OCI-LY7 (cell line): ENCODE data around the gene SELPLG. TPM values are rescaled to one million over a fixed set of nuclear protein-coding genes. Genes with fewer than 3 reads are reported as not detected.

Experiments used
- Bru-seq: library from RNA; stranded (reverse); fragments of 400-500 nt; gene quantifications from one replicate; lab custom pipeline; 2021; lab: Mats Ljungman, UMichigan
- BruChase-seq, 2 experiments: library from RNA; stranded (reverse); fragments of 400-500 nt; gene quantifications; one replicate each; lab custom pipeline; 2021; lab: Mats Ljungman, UMichigan
- BruUV-seq: library from RNA; stranded (reverse); fragments of 400-500 nt; replicated peaks from 2 replicates; lab custom pipeline; 2021; lab: Mats Ljungman, UMichigan
- CTCF ChIA-PET: fragments of 300-600 bp; sonication (Branson Sonifier 250); formaldehyde crosslinking; loops from one replicate; lab custom pipeline; 2022; ENCODE audit warnings: antibody characterized with exemption; ENCODE audit not compliant: unreplicated experiment; lab: Charles Lee
- POLR2A ChIA-PET: fragments of 300-600 bp; sonication (Branson Sonifier 250); formaldehyde crosslinking; loops from one replicate; lab custom pipeline; 2022; ENCODE audit warnings: antibody characterized with exemption; lab: Charles Lee
- DNase-seq: peaks from one replicate; pipeline ENCODE4 v3.0.0-alpha.2; 2015; ENCODE audit warnings: low spot score
- H2AFZ ChIP-seq: fragments of 200-600 bp; sonication (generic), shearing (Covaris generic); 2 replicates; pipeline ENCODE4 v1.6.1; 2014; ENCODE audit warnings: mild to moderate bottlenecking, antibody characterized with exemption, low read length, moderate library complexity
- H3K27ac ChIP-seq: fragments of 200-600 bp; sonication (generic); 2 replicates; pipeline ENCODE4 v1.5.1; 2014; ENCODE audit warnings: mixed run types, low read depth, mild to moderate bottlenecking, moderate library complexity, low read length, inconsistent platforms; ENCODE audit not compliant: poor library complexity, severe bottlenecking
- H3K36me3 ChIP-seq: fragments of 200-600 bp; sonication (generic); 2 replicates; pipeline ENCODE4 v1.6.1; 2014; ENCODE audit warnings: mild to moderate bottlenecking, antibody characterized with exemption, low read length, moderate library complexity, mixed read lengths; ENCODE audit not compliant: insufficient read depth
- H3K4me1 ChIP-seq: fragments of 200-600 bp; sonication (generic); 2 replicates; pipeline ENCODE4 v1.5.1; 2014; ENCODE audit warnings: mild to moderate bottlenecking, low read length; ENCODE audit not compliant: insufficient read depth, poor library complexity, severe bottlenecking
- H3K4me2 ChIP-seq: fragments of 200-600 bp; sonication (generic); 2 replicates; pipeline ENCODE4 v1.6.1; 2014; ENCODE audit warnings: mild to moderate bottlenecking, low read length
- H3K4me3 ChIP-seq: fragments of 200-600 bp; sonication (generic); 2 replicates; pipeline ENCODE4 v1.5.1; 2014; ENCODE audit warnings: mild to moderate bottlenecking, low read depth, low read length; ENCODE audit not compliant: poor library complexity, severe bottlenecking
- H3K79me2 ChIP-seq: fragments of 200-600 bp; sonication (generic); 2 replicates; pipeline ENCODE4 v1.6.1; 2016; ENCODE audit warnings: low read depth, mild to moderate bottlenecking, low read length, moderate library complexity, mixed read lengths; ENCODE audit not compliant: insufficient read depth
- H3K9me2 ChIP-seq: fragments of 200-600 bp; sonication (generic); 2 replicates; pipeline ENCODE4 v1.6.1; 2016; ENCODE audit warnings: mild to moderate bottlenecking, low read length, mixed read lengths; ENCODE audit not compliant: insufficient read depth
- H3K9me3 ChIP-seq: fragments of 200-600 bp; sonication (generic); 2 replicates; pipeline ENCODE4 v1.6.1; 2014; ENCODE audit warnings: mild to moderate bottlenecking, mixed run types, low read length, mixed read lengths
- H4K20me1 ChIP-seq: fragments of 200-600 bp; sonication (generic); 2 replicates; pipeline ENCODE4 v1.6.1; 2014; ENCODE audit warnings: mild to moderate bottlenecking, antibody characterized with exemption, low read length, moderate library complexity, mixed read lengths; ENCODE audit not compliant: insufficient read depth
- EZH2phosphoT487 ChIP-seq: fragments of 200-600 bp; sonication (generic); IDR thresholded peaks from 2 replicates; pipeline ENCODE4 v1.6.1; 2018; ENCODE audit warnings: low read depth, borderline replicate concordance, mild to moderate bottlenecking, mixed run types, antibody characterized with exemption, low read length, moderate library complexity, mixed read lengths
- intact Hi-C: fragments of 100-400 bp; cut with micrococcal nuclease; formaldehyde crosslinking; loops from one replicate; pipeline ENCODE4 v1.10.0; 2022; ENCODE audit not compliant: unreplicated experiment
- long read RNA-seq: library from polyadenylated mRNA; stranded (forward); transcript quantifications from one replicate; pipeline ENCODE4 v2.0.0, GENCODE V29; 2022
- total RNA-seq, 2 experiments: library from RNA; depleted of rRNA in 1 of 2; stranded (reverse); fragments of >200 nt in 1 of 2; shearing (Covaris generic) in 1 of 2; gene quantifications; 2 replicates each; pipeline ENCODE4 v1.2.3, GENCODE V29; 2014 to 2022
- TF ChIP-seq, protein P1 (sequence below): fragments of 200-600 bp; sonication (generic); conservative IDR thresholded peaks from 2 replicates; pipeline ENCODE4 v1.5.1; 2014; ENCODE audit warnings: mild to moderate bottlenecking, antibody characterized with exemption, low read length, moderate library complexity, mixed read lengths

The SELPLG gene, protein sequence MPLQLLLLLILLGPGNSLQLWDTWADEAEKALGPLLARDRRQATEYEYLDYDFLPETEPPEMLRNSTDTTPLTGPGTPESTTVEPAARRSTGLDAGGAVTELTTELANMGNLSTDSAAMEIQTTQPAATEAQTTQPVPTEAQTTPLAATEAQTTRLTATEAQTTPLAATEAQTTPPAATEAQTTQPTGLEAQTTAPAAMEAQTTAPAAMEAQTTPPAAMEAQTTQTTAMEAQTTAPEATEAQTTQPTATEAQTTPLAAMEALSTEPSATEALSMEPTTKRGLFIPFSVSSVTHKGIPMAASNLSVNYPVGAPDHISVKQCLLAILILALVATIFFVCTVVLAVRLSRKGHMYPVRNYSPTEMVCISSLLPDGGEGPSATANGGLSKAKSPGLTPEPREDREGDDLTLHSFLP
- total RNA-seq (2014; rRNA removed; shearing (Covaris generic)) (16.9 and 20.0 TPM in 2 replicates), total RNA-seq (2022) (21.0 and 25.3 TPM in 2 replicates), Bru-seq, nascent RNA (percentile 60 among the genes with signal in this experiment), BruChase-seq, experiment 1, labeled RNA remaining after a 6-hour chase (percentile 41 among the genes with signal in this experiment), BruChase-seq, experiment 2, labeled RNA remaining after a 2-hour chase (percentile 56 among the genes with signal in this experiment)
- long read RNA-seq, transcript SELPLG-203 (2 exons, 2,256 nt): major isoform, 55 of 63 reads
- long read RNA-seq, partial matches to known transcripts: 0 of 63 reads
- long read RNA-seq, other reads (novel, unspliced or antisense): 7 of 63 reads

DNA sequence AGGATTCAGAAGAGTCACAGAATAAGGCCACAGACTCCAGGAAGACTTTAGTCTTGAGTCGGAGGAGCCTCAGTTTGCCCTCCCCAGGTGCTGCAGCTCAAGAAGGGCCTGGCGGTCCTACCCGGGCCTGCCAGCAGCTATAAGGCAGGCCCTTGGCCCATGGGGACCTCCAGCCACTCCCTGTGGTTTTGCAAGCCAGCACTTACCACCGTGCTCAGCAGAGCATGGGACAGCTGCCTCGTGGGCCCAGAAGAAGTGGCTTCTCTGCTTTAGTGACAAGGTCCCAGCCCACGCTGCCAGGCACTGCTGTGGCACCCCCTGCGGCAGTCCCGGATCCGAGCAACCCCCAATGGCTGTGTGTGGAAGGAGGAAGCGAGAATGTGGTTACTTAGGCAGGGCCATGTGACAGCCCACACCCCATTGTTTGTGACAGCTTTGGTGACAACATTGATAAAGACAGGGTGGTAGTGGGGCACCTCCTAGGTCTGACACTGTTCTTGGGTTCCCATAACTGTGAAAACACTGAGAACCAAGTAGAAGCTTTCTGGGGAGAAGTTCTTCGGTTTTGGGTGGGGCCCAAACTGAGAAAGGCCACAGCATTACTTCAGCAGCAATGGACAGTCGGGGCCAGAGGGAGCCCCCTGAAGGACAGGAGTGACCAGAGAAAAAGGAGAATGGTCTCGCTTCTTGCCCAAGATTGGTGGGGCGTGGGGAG, at the start of gene SELPLG:
Gene SELPLG (minus strand): TSS at position 361 of the 715 bp plus-strand sequence. CDS start 9,587 bp downstream, outside the sequence.
- H3K9me3 ChIP-seq: no peaks in the 10 kb centered on the region
- peak within 1 kb of the TSS; percentile 99 for H3K27ac ChIP-seq
- peak within 1 kb of the TSS; percentile 77 for H3K4me2 ChIP-seq
- peaks cover 88% of the 10 kb centered on the region for H3K4me1 ChIP-seq
- peak; percentile 97 for DNase-seq
- ChIA-PET CTCF (interaction anchor here (1.0 to 3.5 kb wide), 2 partner anchors 16 to 33 kb away, joined by 4 to 18 read pairs; no protein-coding TSS in a partner anchor), POLR2A (interaction anchor here (0.6 to 17.7 kb wide), 15 partner anchors 8 to 1981 kb away, joined by 3 to 330 read pairs (median 6); partner anchors contain the start of genes ISCU and SART3)
- no peaks in the 10 kb centered on the region for H3K9me2 ChIP-seq
- H4K20me1 ChIP-seq: no peaks in the 10 kb centered on the region
- H3K36me3 ChIP-seq: peaks cover 6% of the 10 kb centered on the region; the same call in 1 of the 2 replicates
- intact Hi-C loops: loop anchor here (1.0 to 10.0 kb wide), 6 partner anchors 9 to 1679 kb away; partner anchors contain the start of genes ALKBH2, TMEM263 and UNG
- no peak within 1 kb of the TSS for H2AFZ ChIP-seq
- no TSS peak for BruUV-seq
- H3K4me3 ChIP-seq: peak within 1 kb of the TSS; percentile 75
- TF ChIP-seq EZH2phosphoT487: no peak
- TF ChIP-seq, protein P1, sequence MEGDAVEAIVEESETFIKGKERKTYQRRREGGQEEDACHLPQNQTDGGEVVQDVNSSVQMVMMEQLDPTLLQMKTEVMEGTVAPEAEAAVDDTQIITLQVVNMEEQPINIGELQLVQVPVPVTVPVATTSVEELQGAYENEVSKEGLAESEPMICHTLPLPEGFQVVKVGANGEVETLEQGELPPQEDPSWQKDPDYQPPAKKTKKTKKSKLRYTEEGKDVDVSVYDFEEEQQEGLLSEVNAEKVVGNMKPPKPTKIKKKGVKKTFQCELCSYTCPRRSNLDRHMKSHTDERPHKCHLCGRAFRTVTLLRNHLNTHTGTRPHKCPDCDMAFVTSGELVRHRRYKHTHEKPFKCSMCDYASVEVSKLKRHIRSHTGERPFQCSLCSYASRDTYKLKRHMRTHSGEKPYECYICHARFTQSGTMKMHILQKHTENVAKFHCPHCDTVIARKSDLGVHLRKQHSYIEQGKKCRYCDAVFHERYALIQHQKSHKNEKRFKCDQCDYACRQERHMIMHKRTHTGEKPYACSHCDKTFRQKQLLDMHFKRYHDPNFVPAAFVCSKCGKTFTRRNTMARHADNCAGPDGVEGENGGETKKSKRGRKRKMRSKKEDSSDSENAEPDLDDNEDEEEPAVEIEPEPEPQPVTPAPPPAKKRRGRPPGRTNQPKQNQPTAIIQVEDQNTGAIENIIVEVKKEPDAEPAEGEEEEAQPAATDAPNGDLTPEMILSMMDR: peak; percentile 62; the same call in 1 of the 2 replicates
- peaks cover 34% of the 10 kb centered on the region; the same call in 1 of the 2 replicates for H3K79me2 ChIP-seq

DNA sequence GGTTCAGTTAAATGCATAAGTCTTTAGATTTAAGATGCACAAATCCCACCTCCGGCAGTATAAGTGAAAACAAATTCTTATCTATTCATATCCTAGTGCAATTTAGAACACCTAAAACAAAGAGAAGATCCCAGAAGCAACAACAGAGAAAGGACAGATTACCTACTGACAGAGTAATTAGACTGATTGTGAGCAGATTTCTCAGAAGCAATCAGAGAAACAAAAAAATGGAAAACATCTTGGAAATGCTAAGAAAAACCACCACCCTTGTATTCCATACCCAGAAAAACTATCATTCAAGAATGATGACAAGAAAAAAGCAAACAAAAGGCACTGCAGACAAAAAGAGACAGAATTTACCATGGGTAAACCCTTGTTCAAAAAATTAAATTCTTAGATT, 47.6 kb upstream of the SELPLG start:
- intact Hi-C loops: no loop called here
- no TSS peak for BruUV-seq

More for the DNA sequence above, 47.6 kb upstream of the SELPLG start:
- Histone ChIP-seq H4K20me1 (peaks cover 7% of the 10 kb centered on the region; the same call in 1 of the 2 replicates), H3K27ac (no peak overlapping the region), H3K4me2 (no peak overlapping the region), H3K4me3 (no peak overlapping the region), H2AFZ (no peak overlapping the region), H3K9me2 (no peaks in the 10 kb centered on the region), H3K79me2 (peaks cover 54% of the 10 kb centered on the region; the same call in 1 of the 2 replicates), H3K4me1 (peaks cover 23% of the 10 kb centered on the region), H3K9me3 (no peaks in the 10 kb centered on the region), H3K36me3 (peaks cover 14% of the 10 kb centered on the region)
- TF ChIP-seq, protein P1: no peak
- TF ChIP-seq EZH2phosphoT487: no peak
- CTCF ChIA-PET: no interaction called here
- POLR2A ChIA-PET: interaction anchor here (2.9 kb wide), 1 partner anchor 16 kb away, joined by 27 read pairs; no protein-coding TSS in a partner anchor
- DNase-seq: no peak
